HEK293 (cell line): ENCODE data around the gene TMEM121B.
A peak's percentile ranks its signal among the peaks of the same experiment; 100 is the strongest.

Source experiments
- CTCF ChIA-PET: fragments of 350-600 bp; formaldehyde crosslinking; extraction: SDS; loops from one replicate; lab custom pipeline; 2021; ENCODE audit warnings: antibody characterized with exemption; lab: Yijun Ruan, JAX
- POLR2A ChIA-PET: fragments of 300-600 bp; formaldehyde crosslinking; extraction: SDS; loops from one replicate; lab custom pipeline; 2020; ENCODE audit warnings: antibody characterized with exemption, inconsistent platforms; lab: Yijun Ruan, JAX
- H3K27ac ChIP-seq: fragments of 200-500 bp; sonication (Bioruptor generic); 2 replicates; pipeline ENCODE4 v1.5.1; 2014; ENCODE audit warnings: low read depth, low read length, control low read depth, inconsistent platforms; ENCODE audit errors: extremely low read depth
- H3K36me3 ChIP-seq, 2 experiments: fragments of 200-500 bp in 1 of 2; sonication (Bioruptor generic) in 1 of 2; 1 replicate in 1 of 2; 2 replicates in 1 of 2; pipeline ENCODE4 v1.5.1; 2014 to 2017; ENCODE audit warnings: inconsistent platforms in 2 of 2, low read length in 2 of 2; ENCODE audit not compliant: control insufficient read depth in 2 of 2, insufficient read depth in 1 of 2
- H3K4me1 ChIP-seq: fragments of 200-500 bp; sonication (Bioruptor generic); 2 replicates; pipeline ENCODE4 v1.5.1; 2014; ENCODE audit warnings: mild to moderate bottlenecking, low read length, inconsistent platforms; ENCODE audit not compliant: control insufficient read depth, insufficient read depth
- H3K4me3 ChIP-seq: 2 replicates; pipeline ENCODE4 v1.5.1; 2011; ENCODE audit warnings: low read depth, mild to moderate bottlenecking, control low read depth, low read length, moderate library complexity
- H3K9me3 ChIP-seq: fragments of 200-500 bp; sonication (Bioruptor generic); 2 replicates; pipeline ENCODE4 v1.5.1; 2014; ENCODE audit warnings: low read depth, low read length, inconsistent platforms; ENCODE audit not compliant: control insufficient read depth, insufficient read depth
- GLIS1 ChIP-seq: fragments of 450-650 bp; formaldehyde crosslinking; IDR thresholded peaks from 2 replicates; pipeline ENCODE4 v1.5.1; 2016; ENCODE audit warnings: missing biosample characterization, missing genetic modification characterization
- MEIS1 ChIP-seq: sonication (generic); formaldehyde crosslinking; IDR thresholded peaks from 2 replicates; pipeline ENCODE4 v1.8.1; 2022; ENCODE audit warnings: missing genetic modification reagents, mild to moderate bottlenecking, borderline replicate concordance
- OSR2 ChIP-seq: fragments of 450-650 bp; formaldehyde crosslinking; IDR thresholded peaks from 2 replicates; pipeline ENCODE4 v1.5.1; 2016; ENCODE audit warnings: missing biosample characterization, missing genetic modification characterization
- SETDB1 ChIP-seq: IDR thresholded peaks from one replicate; pipeline ENCODE4 v1.6.1; 2017; ENCODE audit warnings: mild to moderate bottlenecking, low read length, moderate library complexity, mixed read lengths; ENCODE audit not compliant: insufficient read length
- SP7 ChIP-seq: fragments of 450-650 bp; formaldehyde crosslinking; IDR thresholded peaks from 2 replicates; pipeline ENCODE4 v1.5.1; 2016; ENCODE audit warnings: missing biosample characterization, missing genetic modification characterization
- ZBTB21 ChIP-seq: fragments of 450-650 bp; formaldehyde crosslinking; IDR thresholded peaks from 2 replicates; pipeline ENCODE4 v1.5.1; 2017; ENCODE audit warnings: missing biosample characterization, missing genetic modification characterization
- ZNF148 ChIP-seq: fragments of 450-650 bp; formaldehyde crosslinking; IDR thresholded peaks from 2 replicates; pipeline ENCODE4 v1.5.0; 2017; ENCODE audit warnings: missing biosample characterization, missing genetic modification characterization, borderline replicate concordance
- ZNF169 ChIP-seq: fragments of 450-650 bp; formaldehyde crosslinking; IDR thresholded peaks from 2 replicates; pipeline ENCODE4 v1.5.1; 2016; ENCODE audit warnings: missing biosample characterization, missing genetic modification characterization
- ZNF202 ChIP-seq: fragments of 450-650 bp; formaldehyde crosslinking; IDR thresholded peaks from 2 replicates; pipeline ENCODE4 v1.5.1; 2016; ENCODE audit warnings: missing biosample characterization, missing genetic modification characterization, borderline replicate concordance
- ZNF324 ChIP-seq: fragments of 450-650 bp; formaldehyde crosslinking; IDR thresholded peaks from 2 replicates; pipeline ENCODE4 v1.5.1; 2016; ENCODE audit warnings: missing biosample characterization, missing genetic modification characterization
- ZNF335 ChIP-seq: fragments of 450-650 bp; formaldehyde crosslinking; conservative IDR thresholded peaks from 2 replicates; pipeline ENCODE4 v1.5.1; 2016; ENCODE audit warnings: missing biosample characterization, missing genetic modification characterization
- ZNF398 ChIP-seq: fragments of 450-650 bp; formaldehyde crosslinking; IDR thresholded peaks from 2 replicates; pipeline ENCODE4 v1.5.1; 2017; ENCODE audit warnings: missing biosample characterization, missing genetic modification characterization
- ZNF518A ChIP-seq: fragments of 450-650 bp; formaldehyde crosslinking; conservative IDR thresholded peaks from 2 replicates; pipeline ENCODE4 v1.5.1; 2016; ENCODE audit warnings: low read depth, missing biosample characterization, missing genetic modification characterization
- ZNF530 ChIP-seq: fragments of 450-650 bp; formaldehyde crosslinking; IDR thresholded peaks from 2 replicates; pipeline ENCODE4 v1.5.1; 2016; ENCODE audit warnings: low read depth, missing biosample characterization, missing genetic modification characterization
- ZNF610 ChIP-seq: fragments of 450-650 bp; formaldehyde crosslinking; IDR thresholded peaks from 2 replicates; pipeline ENCODE4 v1.5.1; 2016; ENCODE audit warnings: missing biosample characterization, missing genetic modification characterization, borderline replicate concordance
- ZNF747 ChIP-seq: fragments of 450-650 bp; formaldehyde crosslinking; IDR thresholded peaks from 2 replicates; pipeline ENCODE4 v1.5.1; 2016; ENCODE audit warnings: missing biosample characterization, missing genetic modification characterization
- ZNF843 ChIP-seq: fragments of 450-650 bp; formaldehyde crosslinking; IDR thresholded peaks from 2 replicates; pipeline ENCODE4 v1.5.1; 2016; ENCODE audit warnings: missing biosample characterization, missing genetic modification characterization

Gene TMEM121B

GRCh38 chr22:17158568-17159503, 37.7 kb upstream of the TMEM121B start, which contains the start of gene HDHD5 (continued):
- TF ChIP-seq ZNF324 (tag by site-specific recombination) (no peak), ZNF148 (tag by site-specific recombination) (no peak), SETDB1 (no peak), ZNF747 (tag by site-specific recombination) (no peak), ZNF530 (tag by site-specific recombination) (no peak), ZNF843 (tag by site-specific recombination) (no peak), ZNF169 (tag by site-specific recombination) (no peak), ZNF610 (tag by site-specific recombination) (no peak), GLIS1 (tag by site-specific recombination) (peak; percentile 58), ZNF518A (tag by site-specific recombination) (no peak), MEIS1 (0 out of 2 replicates have a peak, but pooled peaks have one; percentile 38), SP7 (tag by site-specific recombination) (peak; percentile 78), ZBTB21 (tag by site-specific recombination) (no peak)

- H3K27ac ChIP-seq, result peak overlapping the region; percentile 76
- POLR2A ChIA-PET, result interaction anchor here (0.7 to 3.8 kb wide), 3 partner anchors 14 to 210 kb away, joined by 3 to 35 read pairs (median 3); no protein-coding TSS in a partner anchor
- peaks cover 0 to 3% of the 10 kb centered on the region in 2 experiments; a peak in 1 of 3 replicates for H3K36me3 ChIP-seq
- no peaks in the 10 kb centered on the region for H3K9me3 ChIP-seq
- TF ChIP-seq ZNF398 (tag by site-specific recombination) (no peak), ZNF335 (tag by site-specific recombination) (0 out of 2 replicates have a peak, but pooled peaks have one; percentile 68), ZNF169 (tag by site-specific recombination) (no peak), ZNF202 (tag by site-specific recombination) (no peak), OSR2 (tag by site-specific recombination) (no peak)
- TF ChIP-seq, all 188 proteins: peak for 1
- Histone ChIP-seq H3K4me1 (peaks cover 7% of the 10 kb centered on the region), H3K4me3 (peak overlapping the region; percentile 73)
- CTCF ChIA-PET, result interaction anchor here (0.7 to 8.9 kb wide), 4 partner anchors 14 to 185 kb away, joined by 4 to 87 read pairs (median 8); no protein-coding TSS in a partner anchor
These were observed 37.0 kb upstream of the TMEM121B start for GRCh38 chr22:17158176-17158567.
